Measurements from ENCODE around the gene TUBGCP2.
"Not testable (repeated sequence)": the region's sequence is repeated elsewhere in the genome, so short reads cannot be mapped to it uniquely, and the experiment has no call there.

The TUBGCP2 gene

GRCh38 chr10:133324198-133324792 is 15.6 kb upstream of the TUBGCP2 start:
- peak; percentile 48 for DNase-seq (ENCODE audit: low read depth)

GRCh38 chr10:133322064-133322709 is 13.5 kb upstream of the TUBGCP2 start:
- not testable (repeated sequence) for DNase-seq (ENCODE audit: low read depth)

- not testable (repeated sequence) for DNase-seq (ENCODE audit: low read depth)
These were observed 12.3 kb upstream of the TUBGCP2 start for GRCh38 chr10:133320852-133321422.

- peak; percentile 49 for DNase-seq (ENCODE audit: low read depth)
These were observed 9.9 kb upstream of the TUBGCP2 start for GRCh38 chr10:133318494-133319127.

- DNase-seq (ENCODE audit: low read depth), result no peak
These were observed 8.1 kb upstream of the TUBGCP2 start for GRCh38 chr10:133316732-133317131.

- DNase-seq (ENCODE audit: low read depth), result no peak
These were observed 7.6 kb upstream of the TUBGCP2 start for GRCh38 chr10:133316266-133316665.

GRCh38 chr10:133315847-133316246 is 7.2 kb upstream of the TUBGCP2 start:
- no peak for DNase-seq (ENCODE audit: low read depth)

GRCh38 chr10:133314911-133315310 is 6.2 kb upstream of the TUBGCP2 start:
- no peak for DNase-seq (ENCODE audit: low read depth)

GRCh38 chr10:133313192-133313591 is 4.5 kb upstream of the TUBGCP2 start:
- DNase-seq (ENCODE audit: low read depth), result no peak

GRCh38 chr10:133312769-133313145 is 4.1 kb upstream of the TUBGCP2 start:
- no peak for DNase-seq (ENCODE audit: low read depth)

- DNase-seq (ENCODE audit: low read depth), result no peak
These were observed 3.5 kb upstream of the TUBGCP2 start for GRCh38 chr10:133312016-133312768.

GRCh38 chr10:133311570-133311969 is 2.9 kb upstream of the TUBGCP2 start:
- DNase-seq (ENCODE audit: low read depth), result no peak

GRCh38 chr10:133310789-133311188 is 2.1 kb upstream of the TUBGCP2 start:
- no peak for DNase-seq (ENCODE audit: low read depth)

GRCh38 chr10:133310399-133310755 is 1.7 kb upstream of the TUBGCP2 start:
- DNase-seq (ENCODE audit: low read depth), result no peak

GRCh38 chr10:133309720-133310398 is 1.2 kb upstream of the TUBGCP2 start:
- no peak for DNase-seq (ENCODE audit: low read depth)

GRCh38 chr10:133309100-133309719 is 538 bp upstream of the TUBGCP2 start:
- peak; percentile 83 for DNase-seq (ENCODE audit: low read depth)

GRCh38 chr10:133307776-133308420 is 774 bp downstream of the TUBGCP2 start:
- peak; percentile 70 for DNase-seq (ENCODE audit: low read depth)

GRCh38 chr10:133306941-133307379 is 1.7 kb downstream of the TUBGCP2 start:
- no peak for DNase-seq (ENCODE audit: low read depth)

GRCh38 chr10:133306097-133306476 is 2.6 kb downstream of the TUBGCP2 start:
- DNase-seq (ENCODE audit: low read depth), result no peak

- no peak for DNase-seq (ENCODE audit: low read depth)
These were observed 5.5 kb downstream of the TUBGCP2 start for GRCh38 chr10:133303206-133303605.

- DNase-seq (ENCODE audit: low read depth), result no peak
These were observed 6.4 kb downstream of the TUBGCP2 start for GRCh38 chr10:133302230-133302629.
